GM12801 (cell line): ENCODE measurements around the gene NNMT.

Experiments used
- TF ChIP-seq, protein P1 (sequence below): IDR thresholded peaks from one replicate; pipeline ENCODE4 v1.5.1; 2011; ENCODE audit warnings: control low read depth; ENCODE audit not compliant: insufficient read length; ENCODE audit errors: extremely low read depth

Gene NNMT

DNA sequence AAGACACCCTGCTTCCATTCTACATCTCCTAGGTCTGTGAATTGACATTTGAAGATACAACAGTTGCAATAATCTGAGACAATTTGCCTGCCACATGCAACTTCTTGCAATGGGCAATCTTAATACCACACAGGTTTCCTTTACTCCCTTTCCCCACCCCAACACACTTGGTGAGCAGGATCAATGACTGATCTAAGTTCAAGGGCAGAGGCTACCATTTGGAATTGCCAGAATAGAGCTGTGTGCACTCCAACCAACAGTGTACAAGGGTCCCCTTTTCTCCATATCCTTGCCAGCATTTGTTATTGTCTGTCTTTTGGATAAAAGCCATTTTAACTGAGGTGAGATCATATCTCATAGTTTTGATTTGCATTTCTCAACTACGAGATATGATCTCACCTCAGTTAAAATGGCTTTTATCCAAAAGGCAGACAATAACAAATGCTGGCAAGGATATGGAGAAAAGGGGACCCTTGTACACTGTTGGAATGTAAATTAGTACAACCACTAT is 2.9 kb upstream of the NNMT start:
- TF ChIP-seq, protein P1, sequence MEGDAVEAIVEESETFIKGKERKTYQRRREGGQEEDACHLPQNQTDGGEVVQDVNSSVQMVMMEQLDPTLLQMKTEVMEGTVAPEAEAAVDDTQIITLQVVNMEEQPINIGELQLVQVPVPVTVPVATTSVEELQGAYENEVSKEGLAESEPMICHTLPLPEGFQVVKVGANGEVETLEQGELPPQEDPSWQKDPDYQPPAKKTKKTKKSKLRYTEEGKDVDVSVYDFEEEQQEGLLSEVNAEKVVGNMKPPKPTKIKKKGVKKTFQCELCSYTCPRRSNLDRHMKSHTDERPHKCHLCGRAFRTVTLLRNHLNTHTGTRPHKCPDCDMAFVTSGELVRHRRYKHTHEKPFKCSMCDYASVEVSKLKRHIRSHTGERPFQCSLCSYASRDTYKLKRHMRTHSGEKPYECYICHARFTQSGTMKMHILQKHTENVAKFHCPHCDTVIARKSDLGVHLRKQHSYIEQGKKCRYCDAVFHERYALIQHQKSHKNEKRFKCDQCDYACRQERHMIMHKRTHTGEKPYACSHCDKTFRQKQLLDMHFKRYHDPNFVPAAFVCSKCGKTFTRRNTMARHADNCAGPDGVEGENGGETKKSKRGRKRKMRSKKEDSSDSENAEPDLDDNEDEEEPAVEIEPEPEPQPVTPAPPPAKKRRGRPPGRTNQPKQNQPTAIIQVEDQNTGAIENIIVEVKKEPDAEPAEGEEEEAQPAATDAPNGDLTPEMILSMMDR, result no peak

DNA sequence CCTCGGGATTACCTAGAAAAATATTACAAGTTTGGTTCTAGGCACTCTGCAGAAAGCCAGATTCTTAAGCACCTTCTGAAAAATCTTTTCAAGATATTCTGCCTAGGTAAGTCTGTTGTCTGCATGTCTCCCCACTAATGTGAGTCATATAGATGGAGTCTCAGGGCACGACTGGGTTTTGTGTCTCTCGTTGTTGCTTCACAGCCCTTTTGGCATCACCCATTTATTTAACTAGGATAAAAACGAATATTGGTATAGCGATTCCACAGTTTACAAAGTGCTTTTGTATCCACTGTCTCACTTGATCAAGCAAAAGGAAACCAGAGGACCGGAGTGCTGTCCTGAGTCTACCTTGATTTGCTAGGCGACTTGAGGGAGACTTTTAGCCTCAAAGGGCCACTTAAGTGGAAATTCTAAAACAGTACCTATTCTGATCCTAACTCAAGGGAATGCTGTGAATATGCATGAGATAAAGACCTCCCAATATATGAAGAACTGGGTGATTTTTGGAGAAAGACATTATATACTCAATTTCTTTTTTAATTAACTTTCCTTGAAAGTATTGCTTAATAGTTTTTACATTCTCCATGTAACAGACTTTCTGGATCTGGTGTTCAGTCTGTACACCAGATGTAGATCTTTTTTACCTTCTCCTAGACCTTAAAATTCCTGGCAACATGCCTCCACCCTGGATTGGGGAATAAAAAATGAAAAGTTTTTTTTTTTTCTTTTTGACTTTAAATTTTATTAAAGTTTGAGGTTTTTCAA is 590 bp downstream of the NNMT start:
- TF ChIP-seq, protein P1, result no peak

DNA sequence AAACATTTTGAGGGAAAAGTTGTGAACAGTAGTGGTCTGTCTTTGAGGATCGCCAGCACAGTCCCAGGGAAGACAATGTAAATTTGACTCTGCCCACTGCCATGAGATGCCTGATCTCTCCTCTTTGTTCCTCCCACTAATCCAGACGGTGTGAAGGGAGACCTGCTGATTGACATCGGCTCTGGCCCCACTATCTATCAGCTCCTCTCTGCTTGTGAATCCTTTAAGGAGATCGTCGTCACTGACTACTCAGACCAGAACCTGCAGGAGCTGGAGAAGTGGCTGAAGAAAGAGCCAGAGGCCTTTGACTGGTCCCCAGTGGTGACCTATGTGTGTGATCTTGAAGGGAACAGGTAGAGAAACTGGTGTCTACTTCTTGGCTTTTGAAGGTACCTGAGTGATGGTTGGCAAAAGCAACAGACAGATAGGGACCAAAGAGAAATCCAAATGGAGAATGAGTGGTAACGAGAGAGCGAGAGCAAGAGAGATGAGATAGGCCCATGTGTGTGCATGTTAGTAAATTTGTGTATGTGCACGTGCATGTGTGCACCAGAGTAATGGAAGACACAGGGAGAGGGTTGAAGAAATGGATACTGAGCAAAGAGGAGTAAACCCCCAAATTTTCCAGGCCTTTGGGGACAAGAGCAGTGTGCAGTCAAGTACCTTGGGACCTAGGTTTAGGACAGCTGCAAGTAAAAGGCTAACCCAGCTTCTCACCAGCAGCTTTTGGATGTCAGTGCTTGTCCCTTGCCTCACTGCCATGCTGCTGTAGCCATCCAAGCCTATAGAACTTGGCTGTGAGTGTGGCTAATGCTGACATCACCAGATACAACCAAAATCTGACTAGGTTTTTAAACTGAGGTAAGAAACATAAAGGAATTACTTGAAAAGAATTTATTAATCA is 1.9 kb downstream of the NNMT start:
- TF ChIP-seq, protein P1, result no peak

DNA sequence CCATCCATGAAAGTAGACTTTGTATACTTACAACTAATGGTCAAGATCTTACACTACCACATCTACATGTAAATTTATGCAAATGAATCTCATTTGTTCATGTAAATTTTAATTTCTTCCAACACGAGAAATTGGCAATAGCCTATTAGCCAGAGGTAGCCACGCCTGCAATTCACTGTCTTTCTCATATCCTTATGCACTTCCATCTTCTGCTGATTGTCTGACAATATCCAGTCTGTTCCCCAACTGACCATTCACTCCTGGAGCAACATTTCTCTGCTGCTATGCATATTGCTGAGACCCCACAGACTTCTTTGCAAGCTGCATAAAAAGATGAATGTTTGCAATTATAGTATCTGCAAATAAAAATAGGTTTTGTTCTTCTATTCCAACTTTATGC is 2.5 kb downstream of the NNMT start:
- TF ChIP-seq, protein P1, result no peak

DNA sequence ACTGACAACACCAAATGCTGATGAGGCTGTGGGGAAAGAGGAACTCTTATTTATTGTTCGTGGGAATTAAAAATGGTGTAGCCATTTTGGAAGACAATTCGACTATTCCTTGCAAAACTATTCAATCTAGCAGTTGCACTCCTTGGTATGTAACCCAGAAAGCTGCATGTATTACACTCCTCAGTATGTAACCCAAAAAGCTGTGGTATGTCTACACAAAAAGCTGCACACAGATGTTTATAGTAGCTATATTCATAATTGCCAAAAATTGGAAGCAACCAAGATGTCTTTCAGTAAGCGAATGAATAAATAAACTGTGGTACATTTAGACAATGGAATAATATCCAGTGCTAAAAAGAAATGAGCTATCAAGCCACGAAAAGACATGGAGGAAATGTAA is 4.9 kb downstream of the NNMT start:
- TF ChIP-seq, protein P1, result no peak

DNA sequence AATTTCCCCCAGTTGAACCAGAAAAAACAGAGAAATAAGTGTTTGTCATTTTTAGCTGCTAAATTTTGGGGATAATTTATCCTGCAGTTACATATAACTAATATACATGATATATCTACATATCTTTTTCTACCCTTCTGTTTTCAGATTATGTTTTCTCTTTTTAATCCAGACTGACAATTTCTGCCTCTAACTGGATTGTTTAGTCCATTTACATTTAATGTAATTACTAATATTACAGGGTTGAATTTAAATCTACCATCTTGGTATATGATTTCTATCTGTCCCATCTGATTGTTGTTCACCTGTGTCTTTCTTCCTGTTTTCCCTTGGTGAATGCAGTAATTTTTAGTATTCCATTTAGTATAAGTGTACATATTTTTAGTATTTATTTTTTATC is 5.7 kb downstream of the NNMT start:
- TF ChIP-seq, protein P1, result no peak

DNA sequence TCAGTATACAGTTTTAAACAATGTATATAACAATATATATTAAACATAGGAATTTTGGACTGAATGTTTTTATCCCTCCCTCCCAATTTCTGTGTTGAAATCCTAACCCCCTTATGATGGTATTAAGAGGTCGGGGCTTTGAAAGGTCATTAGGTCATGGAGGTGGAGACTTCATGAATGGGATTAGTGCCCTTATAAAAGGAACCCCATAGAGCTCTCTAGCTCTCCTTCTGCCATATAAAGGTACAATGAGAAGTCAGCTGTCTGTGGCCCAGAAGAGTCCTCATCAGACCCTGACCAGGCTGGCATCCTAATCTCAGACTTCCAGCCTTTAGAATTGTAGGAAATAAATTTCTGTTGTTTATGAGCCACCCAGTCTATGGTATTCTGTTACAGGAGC is 6.5 kb downstream of the NNMT start:
- TF ChIP-seq, protein P1, result no peak
